ENCODE results near the gene EVA1C.

The EVA1C gene

DNA sequence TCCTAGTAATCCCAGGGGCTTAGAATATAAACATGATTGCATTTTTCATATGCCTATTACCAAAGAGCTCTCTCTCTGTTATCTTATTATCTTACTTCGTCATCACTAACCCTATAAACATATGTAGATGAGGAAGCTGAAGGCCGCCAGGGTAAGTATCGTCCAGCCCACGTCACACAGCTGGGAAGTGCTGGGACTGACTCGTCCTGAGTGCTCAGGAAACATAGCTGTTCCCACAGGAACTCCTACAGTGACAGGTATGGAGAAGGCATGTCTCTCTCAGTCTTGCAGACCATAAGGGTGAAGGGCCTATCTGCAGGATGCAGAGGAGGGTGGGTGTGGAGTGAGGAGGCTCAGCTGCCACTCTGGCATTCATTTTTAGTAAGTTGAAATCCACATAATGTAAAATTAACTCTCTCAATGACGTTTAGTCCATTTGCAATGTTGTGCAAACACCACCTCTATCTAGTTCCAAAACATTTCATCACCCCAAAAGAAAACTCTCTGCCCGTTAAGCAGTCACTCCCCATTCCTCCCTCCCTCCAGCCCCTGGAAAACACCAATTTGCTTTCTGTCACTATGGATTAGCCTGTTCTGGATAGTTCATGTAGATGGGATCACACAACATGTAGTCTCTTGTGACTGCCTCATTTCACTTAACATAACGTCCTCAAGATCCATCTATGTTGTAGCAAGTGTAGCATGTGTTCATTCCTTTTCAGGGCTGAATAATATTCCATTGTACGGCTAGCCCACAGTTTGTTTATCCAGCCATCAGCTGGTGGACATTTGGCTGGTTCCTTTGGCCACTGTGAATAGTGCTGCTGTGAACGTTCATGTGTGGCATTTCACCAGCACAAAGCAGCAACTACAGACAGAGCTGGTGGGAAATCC is 104.5 kb downstream of the EVA1C start:
- no peak for DNase-seq
- no peaks in the 10 kb centered on the region for H3K36me3 ChIP-seq
- no peaks in the 10 kb centered on the region for H3K27me3 ChIP-seq (ENCODE audit: insufficient read depth, low read depth, severe bottlenecking)
- H3K27ac ChIP-seq = no peak overlapping the region
- no peaks in the 10 kb centered on the region for H3K9me3 ChIP-seq (ENCODE audit: severe bottlenecking)
- no peak overlapping the region for H3K4me3 ChIP-seq (ENCODE audit: low read depth, low read length)
- TF ChIP-seq, protein P1, sequence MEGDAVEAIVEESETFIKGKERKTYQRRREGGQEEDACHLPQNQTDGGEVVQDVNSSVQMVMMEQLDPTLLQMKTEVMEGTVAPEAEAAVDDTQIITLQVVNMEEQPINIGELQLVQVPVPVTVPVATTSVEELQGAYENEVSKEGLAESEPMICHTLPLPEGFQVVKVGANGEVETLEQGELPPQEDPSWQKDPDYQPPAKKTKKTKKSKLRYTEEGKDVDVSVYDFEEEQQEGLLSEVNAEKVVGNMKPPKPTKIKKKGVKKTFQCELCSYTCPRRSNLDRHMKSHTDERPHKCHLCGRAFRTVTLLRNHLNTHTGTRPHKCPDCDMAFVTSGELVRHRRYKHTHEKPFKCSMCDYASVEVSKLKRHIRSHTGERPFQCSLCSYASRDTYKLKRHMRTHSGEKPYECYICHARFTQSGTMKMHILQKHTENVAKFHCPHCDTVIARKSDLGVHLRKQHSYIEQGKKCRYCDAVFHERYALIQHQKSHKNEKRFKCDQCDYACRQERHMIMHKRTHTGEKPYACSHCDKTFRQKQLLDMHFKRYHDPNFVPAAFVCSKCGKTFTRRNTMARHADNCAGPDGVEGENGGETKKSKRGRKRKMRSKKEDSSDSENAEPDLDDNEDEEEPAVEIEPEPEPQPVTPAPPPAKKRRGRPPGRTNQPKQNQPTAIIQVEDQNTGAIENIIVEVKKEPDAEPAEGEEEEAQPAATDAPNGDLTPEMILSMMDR (IDR thresholded peaks at IDR 0.05; ENCODE audit: low read depth, low read length) = no peak

DNA sequence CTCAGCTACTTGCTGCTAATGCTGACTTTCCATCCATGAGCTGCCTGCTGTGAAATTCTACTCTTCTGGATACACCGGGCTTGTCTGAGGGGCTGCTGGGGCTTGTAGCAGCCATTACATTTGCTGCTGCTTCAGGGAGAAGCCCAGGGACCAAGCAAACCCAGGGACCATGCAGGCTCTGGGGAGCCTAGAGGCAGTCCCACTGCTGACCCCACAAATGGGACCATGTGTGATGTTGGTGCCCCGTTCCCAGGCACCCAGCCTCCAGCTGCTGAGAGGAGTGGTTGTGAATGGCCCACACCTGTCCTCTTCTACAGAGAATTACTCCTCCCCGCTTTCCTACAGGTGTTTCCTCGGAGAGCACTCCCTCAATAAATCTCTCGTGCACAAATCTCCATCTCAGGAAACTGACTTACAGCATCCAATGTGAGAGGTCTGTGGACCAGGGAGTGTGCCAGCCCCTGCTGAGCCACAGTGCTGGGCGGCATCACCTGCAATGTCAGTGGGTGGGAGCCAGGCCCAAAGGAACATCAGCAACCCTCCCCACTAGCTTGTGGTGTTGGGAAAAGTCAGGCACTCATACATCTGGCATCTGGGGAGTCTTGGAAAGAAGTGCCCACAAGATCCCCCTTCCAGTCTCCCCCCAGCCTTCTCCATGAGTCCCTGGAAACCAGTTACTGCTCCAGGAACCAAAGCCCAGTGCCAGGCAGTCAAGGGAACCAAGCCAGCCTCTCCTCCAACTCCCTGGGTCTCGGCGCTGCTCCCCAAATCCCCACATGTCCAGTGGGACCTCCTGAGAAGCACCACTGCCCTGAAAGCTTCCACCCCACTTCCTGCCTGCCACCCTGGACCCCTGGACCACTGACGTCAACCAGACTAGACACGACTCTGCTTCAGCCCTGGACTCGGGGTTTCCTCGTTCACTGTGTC is 107.7 kb downstream of the EVA1C start:
- Histone ChIP-seq H3K27ac (no peak overlapping the region), H3K27me3 (ENCODE audit: insufficient read depth, low read depth, severe bottlenecking) (no peaks in the 10 kb centered on the region)
- DNase-seq = no peak

DNA sequence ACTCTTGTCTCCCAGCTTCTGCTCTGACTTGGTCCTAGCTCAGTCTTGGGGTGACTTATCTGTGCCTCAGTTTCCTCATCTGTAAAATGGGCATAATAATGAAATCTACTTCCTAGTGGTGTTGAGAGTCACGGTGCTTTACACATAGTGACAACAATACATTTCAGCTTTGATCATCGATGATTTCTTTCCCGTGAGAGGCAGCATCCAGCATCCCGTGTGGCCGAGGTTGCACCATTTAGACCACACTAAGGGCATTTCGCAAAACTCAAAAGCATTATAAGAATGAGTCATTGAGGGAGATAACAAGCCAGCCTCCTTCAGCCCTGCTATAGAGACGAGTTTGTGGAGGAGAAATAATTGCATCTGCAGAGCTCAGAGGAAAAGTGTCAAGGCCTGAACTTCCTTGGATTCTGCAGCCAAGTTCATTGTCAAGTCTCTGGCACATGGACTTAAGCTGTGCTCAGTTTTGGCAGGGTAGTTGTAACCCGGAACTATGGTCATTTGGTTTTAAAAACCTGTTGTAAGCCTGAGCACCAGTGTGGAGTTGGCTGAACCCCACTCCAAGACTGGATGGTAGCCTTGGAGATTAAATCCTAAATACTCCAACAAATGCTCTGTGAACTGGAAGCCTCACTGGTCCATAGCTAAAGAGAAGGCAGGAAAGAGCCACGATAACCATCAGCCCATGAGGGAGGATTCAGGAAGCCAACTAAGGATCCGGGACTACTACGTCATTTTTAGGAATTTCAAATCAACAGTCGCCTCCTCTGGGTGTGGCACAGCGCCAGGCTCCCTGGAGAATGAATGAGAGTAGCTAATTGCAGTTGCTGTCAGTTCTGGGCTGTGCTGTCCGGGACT is 108.6 kb downstream of the EVA1C start:
- TF ChIP-seq, protein P1 (IDR thresholded peaks at IDR 0.05; ENCODE audit: low read depth, low read length) = no peak
- Histone ChIP-seq H3K4me3 (ENCODE audit: low read depth, low read length) (no peak overlapping the region), H3K27ac (no peak overlapping the region), H3K36me3 (no peaks in the 10 kb centered on the region), H3K9me3 (ENCODE audit: severe bottlenecking) (no peaks in the 10 kb centered on the region), H3K27me3 (ENCODE audit: insufficient read depth, low read depth, severe bottlenecking) (no peaks in the 10 kb centered on the region)
- no peak for DNase-seq

More for the DNA sequence above, 107.7 kb downstream of the EVA1C start:
- Histone ChIP-seq H3K4me3 (ENCODE audit: low read depth, low read length) (no peak overlapping the region), H3K9me3 (ENCODE audit: severe bottlenecking) (no peaks in the 10 kb centered on the region), H3K36me3 (no peaks in the 10 kb centered on the region)
- TF ChIP-seq, protein P1 (IDR thresholded peaks at IDR 0.05; ENCODE audit: low read depth, low read length) = no peak

DNA sequence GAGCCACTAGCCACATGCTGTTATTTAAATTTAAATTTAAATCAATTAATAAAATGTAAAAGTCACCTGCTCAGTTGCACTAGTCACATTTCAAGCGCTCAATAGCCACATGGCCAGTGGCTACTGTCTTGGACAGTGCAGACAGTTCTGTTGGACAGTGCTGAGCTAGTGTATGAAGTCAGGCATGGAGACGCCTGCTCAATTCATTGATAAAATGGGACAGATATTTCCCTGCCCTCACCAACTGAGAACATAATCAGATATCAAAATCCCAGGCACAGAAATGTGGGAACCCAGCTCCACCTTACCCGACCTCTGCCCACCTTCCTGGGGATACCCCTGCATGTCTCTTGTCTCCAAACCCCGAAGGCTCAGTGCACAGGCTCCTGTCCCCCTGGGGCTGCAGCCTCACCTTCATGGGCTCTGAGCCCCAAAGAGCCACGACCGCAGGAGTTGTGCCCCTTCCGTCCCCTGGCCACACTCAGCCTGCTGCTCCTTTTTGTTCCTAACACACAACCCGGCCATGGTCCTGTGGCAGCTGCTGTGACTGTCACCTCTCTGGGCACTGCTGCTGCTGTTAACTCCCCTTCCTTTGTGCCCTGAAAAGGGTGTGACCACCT is 109.3 kb downstream of the EVA1C start:
- H3K27ac ChIP-seq = no peak overlapping the region
- DNase-seq = no peak
- no peak overlapping the region for H3K4me3 ChIP-seq (ENCODE audit: low read depth, low read length)

More for the DNA sequence above, 109.3 kb downstream of the EVA1C start:
- Histone ChIP-seq H3K9me3 (ENCODE audit: severe bottlenecking) (no peaks in the 10 kb centered on the region), H3K27me3 (ENCODE audit: insufficient read depth, low read depth, severe bottlenecking) (no peaks in the 10 kb centered on the region), H3K36me3 (no peaks in the 10 kb centered on the region)
- TF ChIP-seq, protein P1 (IDR thresholded peaks at IDR 0.05; ENCODE audit: low read depth, low read length) = no peak
